HT-29 (cell line): ENCODE results near the gene PDE1C. TPM values are rescaled to one million over a fixed set of nuclear protein-coding genes. Genes with fewer than 3 reads are reported as not detected.
"Not testable (repeated sequence)": the region's sequence is repeated elsewhere in the genome, so short reads cannot be mapped to it uniquely, and the experiment has no call there.

Experiments used
- DNase-seq: peaks from one replicate; pipeline ENCODE4 v3.0.0-alpha.2; 2015; ENCODE audit warnings: low spot score
- total RNA-seq: library from RNA; depleted of rRNA; stranded (reverse); fragments of >200 nt; shearing (Covaris generic); gene quantifications from 2 replicates; pipeline ENCODE4 v1.2.3, GENCODE V29; 2014

Gene PDE1C
- total RNA-seq, 1 experiment from 2014 or later: not detected

DNA sequence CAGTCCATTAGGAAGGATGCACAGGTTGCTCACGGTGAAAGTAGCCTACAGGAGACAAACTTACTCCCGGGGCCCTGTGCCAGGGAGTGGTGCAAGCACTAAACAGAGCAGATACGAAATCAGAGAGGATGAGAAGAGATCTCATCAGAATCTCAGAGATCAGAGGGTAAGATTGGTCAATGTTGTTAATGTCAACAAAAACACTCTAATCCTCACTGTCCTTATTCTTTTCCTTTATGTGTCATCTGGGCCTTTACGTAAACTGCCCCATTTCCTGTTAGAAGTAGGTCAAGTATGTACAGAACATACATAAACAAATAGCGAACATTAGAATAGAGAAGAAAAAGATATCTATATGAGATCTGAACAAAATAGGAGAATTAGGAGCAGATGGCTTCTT lies 220.1 kb downstream of the PDE1C start:
- DNase-seq: no peak

DNA sequence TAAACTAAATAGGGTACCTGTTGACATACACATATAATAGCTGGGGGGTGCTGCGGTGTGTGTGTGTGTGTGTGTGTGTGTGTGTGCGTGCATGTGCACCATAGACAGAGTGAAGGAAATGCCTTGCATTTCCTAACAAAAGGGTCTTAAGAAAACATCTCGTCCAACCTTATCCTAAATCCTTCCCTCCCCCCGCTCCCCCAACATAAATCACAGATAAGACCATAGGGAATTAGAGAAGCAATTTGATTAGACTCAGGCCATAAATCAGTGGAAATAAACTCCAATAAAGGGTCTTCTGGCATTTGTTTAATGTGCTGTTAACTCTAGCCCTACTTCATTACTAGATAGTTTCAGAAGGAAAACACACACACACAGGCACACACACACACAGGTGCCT lies 234.7 kb downstream of the PDE1C start:
- no peak for DNase-seq

DNA sequence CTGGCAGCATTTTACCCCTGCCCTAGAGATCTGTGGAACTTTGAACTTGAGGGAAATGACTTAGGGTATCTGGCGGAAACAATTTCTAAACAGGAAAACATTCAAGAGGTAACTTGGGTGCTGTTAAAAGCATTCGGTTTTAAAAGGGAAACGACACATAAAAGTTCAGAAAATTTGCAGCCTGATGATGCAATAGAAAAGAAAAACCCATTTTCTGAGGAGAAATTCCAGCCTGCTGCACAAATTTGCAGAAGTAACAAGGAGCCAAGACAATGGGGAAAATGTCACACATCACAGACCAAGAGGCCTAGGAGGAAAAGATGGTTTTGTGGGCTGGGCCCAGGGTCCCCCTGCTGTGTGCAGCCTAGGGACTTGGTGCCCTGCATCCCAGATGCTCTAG lies 236.6 kb downstream of the PDE1C start:
- not testable (repeated sequence) for DNase-seq

DNA sequence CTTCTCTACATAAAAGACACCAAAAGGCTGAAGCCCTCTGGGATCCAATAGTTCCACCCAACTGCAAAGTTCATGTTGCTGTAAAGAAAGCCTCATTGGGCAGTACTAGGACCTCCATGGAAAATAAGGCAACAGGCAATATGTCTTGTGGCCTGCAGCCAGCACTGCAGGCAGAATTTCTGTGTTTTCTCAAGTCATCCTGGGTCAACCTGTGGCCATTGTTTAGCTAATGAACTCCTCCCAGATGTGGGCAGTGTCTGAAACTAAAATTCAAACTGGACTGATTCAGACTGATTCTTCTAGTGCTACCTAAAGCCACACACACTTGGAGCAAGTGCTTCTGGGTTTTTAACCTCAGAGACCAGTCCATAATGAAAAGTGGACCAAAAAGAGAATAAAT lies 241.7 kb downstream of the PDE1C start:
- no peak for DNase-seq

DNA sequence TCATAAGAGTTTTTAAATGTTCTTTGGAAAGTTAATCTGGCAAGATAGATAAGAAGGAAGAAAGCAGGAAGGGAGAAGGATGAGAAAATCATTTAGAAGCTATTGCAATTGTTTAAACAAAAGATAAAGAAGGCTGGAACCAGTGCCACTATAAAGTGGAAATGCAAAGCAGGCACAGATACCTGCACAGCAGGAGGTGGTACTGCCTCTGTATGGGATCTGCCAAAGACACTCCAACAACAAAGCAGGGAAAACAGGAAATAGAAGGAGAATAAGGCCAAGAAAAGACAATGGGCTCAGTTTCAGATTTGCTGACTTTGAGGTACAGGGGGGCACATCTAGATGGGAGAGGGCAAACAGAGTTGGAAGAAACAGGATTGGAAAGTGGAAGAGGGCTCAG lies 244.6 kb downstream of the PDE1C start:
- DNase-seq: no peak

DNA sequence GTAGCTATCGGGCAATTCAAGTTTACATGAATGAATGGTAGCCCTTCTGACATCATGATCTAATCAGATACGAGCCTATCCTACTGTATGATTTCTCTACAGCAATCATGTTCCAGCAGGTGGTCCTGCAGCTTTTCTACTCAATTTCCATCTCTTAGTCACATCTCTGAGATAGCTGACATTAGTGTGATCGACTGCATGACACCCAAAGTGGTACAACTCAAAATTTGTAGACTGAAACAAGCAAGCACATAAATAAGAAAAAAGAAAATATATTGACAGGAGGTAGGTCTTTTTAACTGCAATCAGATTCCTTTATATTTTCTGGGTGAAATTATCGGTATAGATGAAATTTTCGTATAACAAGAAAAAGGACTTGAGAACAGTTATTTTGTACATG lies 251.2 kb downstream of the PDE1C start:
- DNase-seq: no peak

DNA sequence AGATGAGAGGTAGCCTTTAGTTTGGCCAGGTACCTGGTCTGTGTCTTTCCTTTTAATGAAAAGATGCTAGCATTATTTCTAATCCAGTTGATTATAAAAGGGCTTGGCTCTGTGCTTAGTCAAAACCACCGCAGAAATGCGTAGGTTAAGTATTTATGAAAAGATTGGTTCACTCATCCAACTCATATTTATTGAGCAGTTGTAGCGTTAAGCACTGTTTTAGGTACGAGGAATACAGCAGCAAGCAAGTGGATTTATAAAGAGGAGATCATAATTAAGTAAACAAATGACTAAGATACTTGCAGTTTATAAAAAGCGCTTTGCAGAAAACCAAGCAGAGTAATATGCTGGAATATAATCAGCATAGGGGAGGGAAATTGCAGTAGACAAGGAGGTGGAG lies 253.4 kb downstream of the PDE1C start:
- no peak for DNase-seq

DNA sequence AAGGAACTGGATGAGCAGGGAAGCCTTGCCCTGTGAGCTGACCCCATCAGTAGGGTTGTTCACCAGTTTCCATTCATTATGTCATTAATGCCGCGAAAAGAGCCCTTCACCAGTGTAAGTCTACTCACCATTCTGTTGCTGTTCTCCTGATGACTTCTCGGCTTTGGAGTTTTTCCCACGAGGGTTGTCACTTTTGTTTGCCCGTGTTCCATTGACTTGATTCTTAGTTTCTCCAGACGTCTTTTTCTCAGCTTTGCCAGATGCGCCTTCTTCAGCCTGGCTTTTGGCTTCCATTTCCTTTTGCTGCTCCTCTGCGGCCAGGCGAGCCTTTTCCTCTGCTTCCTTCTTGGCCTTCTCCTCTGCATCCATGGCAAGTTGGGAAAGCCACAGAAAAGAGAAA lies 254.4 kb downstream of the PDE1C start:
- no peak for DNase-seq

DNA sequence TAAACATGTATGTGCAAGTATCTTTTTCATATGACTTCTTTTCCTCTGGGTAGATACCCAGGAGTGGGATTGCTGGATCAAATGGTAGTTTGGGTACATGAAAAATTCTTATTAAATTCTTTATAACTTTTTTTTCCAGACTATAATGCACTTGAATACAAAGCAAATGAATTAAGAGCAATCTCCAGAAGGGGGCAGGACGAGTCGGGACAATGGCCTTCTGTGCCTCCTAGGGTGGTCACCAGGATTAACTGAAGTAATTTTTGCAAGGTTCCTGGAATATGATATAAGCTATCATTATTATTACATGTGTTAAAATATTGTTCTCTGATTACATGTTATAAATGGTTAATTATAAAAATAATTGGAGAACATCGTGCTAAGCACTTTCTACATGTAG lies 256.0 kb downstream of the PDE1C start:
- DNase-seq: peak; percentile 57

DNA sequence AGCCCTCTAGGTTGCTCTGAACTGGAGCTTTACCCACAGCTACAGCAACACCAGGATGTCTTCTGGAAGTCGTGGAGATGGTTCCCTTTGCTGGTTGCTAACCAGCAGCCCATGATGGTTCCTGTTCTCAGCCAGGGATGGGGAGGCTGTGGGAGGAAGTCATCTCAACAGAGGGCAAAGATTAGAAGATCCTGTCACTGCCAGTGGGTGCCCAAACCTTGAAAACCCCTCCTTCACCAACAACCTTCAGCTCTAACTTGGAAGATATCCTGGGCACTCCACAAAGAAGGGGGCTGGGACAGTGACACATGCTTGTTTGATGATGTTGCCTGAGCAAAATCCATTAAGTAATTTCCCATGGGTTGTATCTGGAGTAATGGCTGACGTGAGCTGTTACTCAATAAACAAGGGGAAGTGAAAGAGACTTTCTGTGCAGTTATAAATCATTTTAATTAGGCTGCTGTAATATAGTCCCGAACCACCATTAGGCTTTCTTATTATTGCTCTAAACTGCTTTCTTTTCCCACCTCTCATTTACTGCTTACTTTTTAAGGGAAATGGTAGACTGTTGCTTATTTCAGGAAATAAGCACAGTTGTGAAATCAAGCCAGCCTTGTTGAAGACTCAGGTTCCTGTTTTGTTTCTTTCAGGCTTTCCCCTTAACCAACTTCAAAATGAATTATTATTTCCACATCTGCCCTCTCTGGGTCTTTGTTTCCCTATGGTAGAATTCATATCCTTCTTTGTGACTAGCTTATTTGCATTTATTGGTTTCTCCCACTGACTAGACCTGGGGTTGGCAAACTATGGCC lies 258.4 kb downstream of the PDE1C start:
- DNase-seq: no peak

DNA sequence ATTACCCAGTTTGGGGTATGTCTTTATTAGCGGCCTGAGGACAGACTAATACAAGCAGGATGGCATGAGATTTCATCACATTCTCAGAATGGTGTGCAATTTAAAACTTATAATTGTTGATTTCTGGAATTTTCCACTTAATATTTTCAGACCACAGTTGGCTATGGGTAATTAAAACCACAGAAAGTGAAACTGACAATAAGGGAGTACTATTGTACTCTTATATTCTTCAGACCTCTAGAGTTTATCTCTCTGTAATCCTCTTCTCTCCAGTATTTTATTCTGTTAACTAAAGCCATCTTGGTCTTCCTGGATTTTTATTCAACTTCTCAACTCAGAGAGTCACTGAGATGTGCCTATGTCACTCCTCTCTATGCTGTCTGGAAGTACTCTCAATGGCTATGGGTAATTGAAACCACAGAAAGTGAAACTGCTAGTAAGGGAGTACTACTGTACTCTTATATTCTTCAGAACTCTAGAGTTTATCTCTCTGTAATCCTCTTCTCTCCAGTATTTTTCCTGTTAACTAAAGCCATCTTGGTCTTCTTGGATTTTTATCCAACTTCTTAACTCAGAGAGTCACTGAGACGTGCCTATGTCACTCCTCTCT lies 264.9 kb downstream of the PDE1C start:
- DNase-seq: no peak

DNA sequence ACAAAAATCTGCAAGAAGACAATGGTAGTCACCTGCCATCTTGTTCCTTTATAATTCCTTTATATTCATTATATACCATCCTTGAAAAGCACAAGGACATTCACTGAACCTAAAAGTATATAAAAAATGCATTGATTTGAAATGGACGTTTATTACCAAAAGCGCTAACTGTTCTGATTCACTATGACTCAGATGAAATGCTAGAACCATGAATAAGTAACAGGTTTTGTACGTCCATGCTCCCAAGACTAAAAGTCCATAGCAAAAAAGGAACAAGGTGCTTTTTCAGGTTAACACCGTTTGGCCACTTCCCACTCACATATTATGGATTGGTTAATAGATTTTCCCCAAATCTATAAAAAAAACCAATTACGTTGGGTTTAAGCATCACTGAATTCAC lies 273.8 kb downstream of the PDE1C start:
- DNase-seq: no peak

DNA sequence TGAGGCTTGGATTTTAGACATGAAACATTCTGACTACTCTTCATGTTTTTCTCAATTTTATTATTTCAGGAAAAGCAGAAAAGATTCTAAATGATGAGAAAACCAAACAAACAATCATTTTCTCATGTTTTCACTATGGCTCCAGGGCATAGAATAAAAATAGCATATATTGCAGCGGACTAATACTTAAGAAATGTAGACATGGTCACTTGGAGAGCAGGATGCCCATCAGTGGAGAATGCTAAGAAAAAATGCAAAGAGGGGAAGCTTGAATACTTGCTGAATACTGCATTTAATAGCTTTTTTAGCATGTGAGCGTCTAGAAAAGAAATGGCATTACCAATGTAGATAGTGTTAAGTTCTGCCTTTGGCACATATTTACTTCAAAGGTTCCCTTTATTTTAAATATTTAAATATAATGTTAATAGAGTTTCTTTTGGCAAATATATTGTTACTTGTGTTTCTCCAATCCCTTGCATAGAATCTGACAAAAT lies 275.3 kb downstream of the PDE1C start:
- DNase-seq: no peak

DNA sequence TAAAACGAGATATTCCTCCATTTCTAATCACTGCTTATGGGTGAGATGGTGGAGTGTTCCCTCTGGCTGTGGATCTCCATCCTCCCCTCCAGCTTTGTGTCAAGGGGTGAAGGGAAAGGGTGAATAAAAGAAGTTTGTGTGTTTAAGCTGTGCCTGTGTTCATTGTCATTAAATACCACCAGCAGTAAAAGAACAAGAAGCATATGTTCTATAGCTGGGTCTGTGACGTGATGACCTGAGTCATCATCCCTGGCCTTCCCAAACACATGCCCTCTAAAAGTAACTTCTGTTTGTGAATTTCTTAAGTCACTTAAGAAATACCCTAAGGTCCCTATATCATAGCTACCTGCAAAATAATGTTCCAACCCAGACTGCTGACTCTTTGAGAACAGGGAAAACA lies 278.3 kb downstream of the PDE1C start:
- no peak for DNase-seq

DNA sequence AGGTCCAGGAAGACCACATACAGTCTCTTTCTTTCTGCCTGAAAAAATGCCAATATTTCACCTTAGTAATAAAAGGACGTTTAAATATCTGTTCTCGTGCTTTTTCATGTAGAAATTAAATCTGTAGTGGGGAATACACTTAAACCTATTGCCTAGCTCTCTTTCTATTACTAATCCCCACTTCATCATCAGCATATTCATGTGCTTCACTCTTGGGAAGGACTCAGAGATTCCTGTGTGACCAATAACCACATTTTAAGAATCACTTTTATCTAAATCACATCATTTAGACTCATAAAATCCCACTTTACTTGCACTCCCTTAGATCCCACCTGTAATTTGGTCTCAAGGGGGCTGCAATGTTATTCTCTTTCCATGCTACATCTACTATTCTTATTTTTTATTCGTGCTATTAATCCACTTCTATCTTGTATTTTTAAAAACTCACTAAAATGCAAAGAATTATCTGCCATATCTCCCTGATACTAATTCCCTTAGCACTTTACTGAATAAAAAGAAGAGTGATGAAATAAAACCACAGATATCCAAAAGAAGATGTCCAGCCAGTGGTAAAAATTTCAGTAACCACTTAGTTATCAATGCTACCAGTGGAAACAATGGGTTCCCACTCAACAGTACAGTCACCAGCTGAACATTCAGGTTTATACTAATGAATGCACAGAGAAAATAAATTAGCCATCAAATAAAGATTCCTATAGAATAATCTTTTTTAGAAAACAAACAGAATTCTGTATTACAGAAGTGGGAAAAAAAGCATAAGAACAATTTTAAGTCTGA lies 281.1 kb downstream of the PDE1C start:
- DNase-seq: no peak

DNA sequence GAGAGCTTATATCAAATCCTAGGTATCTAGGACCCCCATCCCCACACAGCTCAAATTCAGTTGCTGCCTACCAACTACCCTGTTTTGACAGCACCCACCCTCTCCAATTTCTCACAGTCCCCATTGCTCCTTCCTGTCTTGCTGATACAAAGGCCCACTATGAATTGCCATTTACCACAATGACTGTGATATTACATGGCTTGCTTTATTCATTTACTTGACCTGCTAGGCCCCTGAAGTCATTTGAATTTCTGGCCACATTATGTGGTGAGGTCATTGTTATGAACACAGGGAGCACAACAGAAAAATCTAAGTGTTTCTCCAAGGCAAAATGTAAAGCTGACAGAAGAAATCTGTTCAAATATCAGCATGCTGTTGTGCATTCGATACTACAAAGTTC lies 281.8 kb downstream of the PDE1C start:
- DNase-seq: no peak

DNA sequence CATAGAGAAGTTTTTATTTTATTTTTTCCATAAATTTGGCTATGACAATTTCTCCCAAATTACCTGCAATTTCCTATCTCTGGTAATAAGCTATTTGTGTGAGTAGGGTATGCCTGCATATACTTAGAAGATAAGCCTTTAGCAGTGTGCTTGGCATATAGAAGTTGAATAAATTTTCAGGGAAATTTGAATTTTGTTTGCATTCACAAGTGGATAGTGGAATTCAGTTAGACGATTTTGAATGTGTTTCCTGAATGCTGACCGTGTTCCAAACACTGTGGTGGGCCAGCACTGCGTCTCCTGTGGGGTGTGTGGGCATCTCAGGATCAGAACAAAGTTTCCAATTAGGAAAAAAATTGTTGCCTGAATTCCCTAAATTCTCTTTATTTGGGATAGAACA lies 283.9 kb downstream of the PDE1C start:
- no peak for DNase-seq

DNA sequence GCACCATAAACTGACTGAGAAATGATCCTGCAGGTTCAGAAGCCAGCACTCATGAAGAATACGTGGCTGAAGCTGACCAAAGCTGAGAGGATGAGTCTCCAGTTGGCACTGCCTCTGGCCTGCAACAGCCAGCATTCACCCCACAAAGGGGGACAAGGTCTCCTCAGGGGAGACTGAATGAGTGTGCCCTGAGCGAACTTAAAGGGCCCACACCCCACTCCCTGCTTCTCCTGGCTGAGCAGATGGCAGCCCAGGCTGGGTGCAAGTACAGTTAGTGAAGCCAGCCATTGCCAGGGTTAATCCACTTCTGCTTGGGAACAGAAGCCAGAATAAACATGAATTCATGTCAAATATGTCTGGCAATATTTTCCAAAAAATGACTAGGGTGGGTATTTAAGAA lies 285.1 kb downstream of the PDE1C start:
- no peak for DNase-seq

DNA sequence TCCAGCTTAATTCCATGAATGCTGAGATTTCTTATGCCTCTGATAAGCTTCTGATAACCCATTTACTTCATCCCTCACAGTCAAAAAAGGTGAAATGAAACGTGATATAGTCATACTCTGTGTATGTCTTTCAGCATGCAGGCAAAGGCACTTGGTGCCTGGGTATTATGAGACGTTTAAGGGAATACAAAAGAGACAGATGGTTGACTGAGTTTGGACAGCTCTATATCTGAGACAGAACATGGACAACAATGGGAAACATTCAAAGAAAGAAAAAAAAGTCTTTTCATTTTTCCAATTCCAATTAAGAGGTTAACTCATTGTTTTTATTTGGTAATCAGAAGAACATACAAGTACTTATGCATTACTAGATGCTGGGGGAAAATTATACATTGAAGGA lies 287.0 kb downstream of the PDE1C start:
- no peak for DNase-seq

DNA sequence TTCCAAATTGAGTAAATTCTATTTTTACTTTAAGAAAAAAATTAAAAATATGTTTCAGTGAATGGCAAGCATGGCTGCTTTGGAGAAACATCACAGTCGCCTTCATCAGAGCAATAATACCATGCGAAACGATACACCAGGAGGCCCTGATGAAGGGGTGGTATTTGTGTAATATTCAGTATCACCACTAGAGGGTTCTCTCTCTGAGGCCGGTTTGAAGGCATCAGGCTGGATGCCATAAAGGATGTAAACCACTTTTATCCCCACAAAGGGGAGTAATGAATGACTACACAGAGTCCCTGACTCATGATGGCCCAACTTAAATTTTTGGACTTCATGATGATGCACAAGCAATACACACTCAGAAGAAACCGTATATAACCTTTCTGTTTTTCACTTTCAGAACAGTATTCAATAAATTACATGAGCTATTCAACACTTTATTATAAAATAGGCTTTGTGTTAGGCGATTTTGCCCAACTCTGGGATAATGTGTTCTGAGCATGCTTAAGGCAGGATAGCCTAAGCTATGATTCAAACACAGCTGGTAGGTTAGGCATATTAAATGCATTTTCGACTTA lies 287.7 kb downstream of the PDE1C start:
- DNase-seq: peak; percentile 80

DNA sequence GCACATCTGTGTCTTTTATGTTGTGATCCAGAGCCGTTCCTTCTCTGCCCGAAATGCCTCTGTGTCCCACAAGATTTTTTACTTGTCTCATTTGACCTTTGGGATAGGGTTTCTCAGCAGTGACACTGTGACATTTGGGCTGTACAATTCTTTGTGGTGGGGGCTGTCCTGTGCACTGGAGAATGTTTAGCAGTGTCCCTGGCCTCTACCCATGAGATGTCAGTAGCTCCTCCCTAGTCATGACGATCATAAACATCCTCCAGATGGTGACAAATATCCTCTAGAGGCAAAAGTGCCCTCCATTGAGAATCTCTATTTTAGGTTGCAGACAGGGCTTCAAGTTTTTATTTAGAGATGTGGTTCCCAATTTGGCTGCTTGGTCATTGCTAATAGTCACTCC lies 291.9 kb downstream of the PDE1C start:
- DNase-seq: no peak

DNA sequence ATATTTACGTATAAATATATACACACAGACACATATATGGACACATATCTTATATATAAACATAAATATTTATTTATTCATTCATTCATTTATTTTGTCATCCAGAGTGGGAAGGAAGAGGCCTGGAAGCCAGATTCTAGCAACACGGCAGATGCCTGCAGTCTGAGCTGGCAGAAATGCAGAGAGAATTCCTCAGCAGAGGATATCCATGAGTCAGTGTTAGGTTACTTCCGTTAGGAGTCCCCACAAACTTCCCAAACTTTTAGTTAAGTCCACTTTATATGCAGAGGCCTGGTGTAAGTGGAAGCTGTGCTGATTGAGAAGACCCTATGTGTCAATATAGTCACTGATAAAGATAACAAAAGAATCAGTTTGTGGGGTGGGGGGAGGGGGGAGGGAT lies 293.6 kb downstream of the PDE1C start:
- DNase-seq: no peak
